HepG2 (cell line): ENCODE measurements around the gene VKORC1. TPM values are rescaled to one million over a fixed set of nuclear protein-coding genes. Genes with fewer than 3 reads are reported as not detected.
A peak's percentile ranks its signal among the peaks of the same experiment; 100 is the strongest.

Experiments used
- HINFP ChIP-seq: sonication (generic); formaldehyde crosslinking; IDR thresholded peaks from 2 replicates; pipeline ENCODE4 v1.4.0; 2020; ENCODE audit warnings: low read depth, mild to moderate bottlenecking, missing genetic modification reagents
- MAFG ChIP-seq: sonication (generic); formaldehyde crosslinking; IDR thresholded peaks from 2 replicates; pipeline ENCODE4 v1.5.1; 2020; ENCODE audit warnings: mild to moderate bottlenecking, missing genetic modification reagents
- NFE2L2 ChIP-seq: fragments of 150-350 bp; IDR thresholded peaks from 2 replicates; pipeline ENCODE4 v1.6.1; 2014; ENCODE audit warnings: low read length
- NFRKB ChIP-seq: fragments of 450-650 bp; IDR thresholded peaks from 2 replicates; pipeline ENCODE4 v1.6.1; 2017
- NR2F1 ChIP-seq, 2 experiments: fragments of 450-650 bp in 1 of 2; formaldehyde crosslinking in 1 of 2; IDR thresholded peaks; 2 replicates each; pipeline versions ENCODE4 v1.5.0 to v1.6.1; 2016 to 2020; ENCODE audit warnings: mild to moderate bottlenecking in 1 of 2, missing compliant biosample characterization in 1 of 2, missing genetic modification reagents in 1 of 2, moderate library complexity in 1 of 2
- POLR2G ChIP-seq: fragments of 200-400 bp; formaldehyde crosslinking; IDR thresholded peaks from 2 replicates; pipeline ENCODE4 v1.6.1; 2018; ENCODE audit warnings: mild to moderate bottlenecking, low read depth, low read length, moderate library complexity
- PRMT3 ChIP-seq: sonication (generic); formaldehyde crosslinking; IDR thresholded peaks from 2 replicates; pipeline ENCODE4 v1.8.1; 2022; ENCODE audit warnings: low read depth, mild to moderate bottlenecking, moderate library complexity, missing genetic modification reagents, borderline replicate concordance
- ZBTB14 ChIP-seq: sonication (generic); formaldehyde crosslinking; IDR thresholded peaks from 2 replicates; pipeline ENCODE4 v1.4.0; 2020; ENCODE audit warnings: missing genetic modification reagents
- ZNF121 ChIP-seq: sonication (generic); formaldehyde crosslinking; IDR thresholded peaks from 2 replicates; pipeline ENCODE4 v1.5.0; 2020; ENCODE audit warnings: mild to moderate bottlenecking, missing genetic modification reagents
- ZNF335 ChIP-seq: sonication (generic); formaldehyde crosslinking; IDR thresholded peaks from 2 replicates; pipeline ENCODE4 v1.4.0; 2020; ENCODE audit warnings: missing genetic modification reagents
- ZNF614 ChIP-seq: IDR thresholded peaks from 2 replicates; pipeline ENCODE4 v1.6.1; 2018; ENCODE audit warnings: missing biosample characterization, missing genetic modification reagents, inconsistent platforms, borderline replicate concordance
- ZNF737 ChIP-seq: sonication (generic); formaldehyde crosslinking; IDR thresholded peaks from 2 replicates; pipeline ENCODE4 v1.5.0; 2020; ENCODE audit warnings: missing genetic modification reagents, mild to moderate bottlenecking, borderline replicate concordance
- polyA plus RNA-seq, 8 experiments: library from polyadenylated mRNA; depleted of rRNA in 3 of 8; stranded (reverse) in 7 of 8; unstranded in 1 of 8; fragments of >200 nt; fragmentation: Illumina TruSeq in 4 of 8; extraction: Trizol in 4 of 8; gene quantifications; 2 replicates each; pipeline versions ENCODE4 v1.2.1 to v1.2.3, GENCODE V29; 2011 to 2016; ENCODE audit warnings: low read depth in 4 of 8, missing spikeins in 1 of 8, mixed read lengths in 1 of 8; ENCODE audit not compliant: insufficient read depth in 1 of 8
- total RNA-seq, 5 experiments: library from RNA; depleted of rRNA; stranded (reverse); fragments of >200 nt; fragmentation: Illumina TruSeq; extraction: Trizol; gene quantifications; 2 replicates each; pipeline ENCODE4 v1.2.3, GENCODE V29; 2016; ENCODE audit warnings: low read depth in 1 of 5
- TF ChIP-seq, protein P1 (sequence below): sonication (generic); formaldehyde crosslinking; conservative IDR thresholded peaks from 2 replicates; pipeline ENCODE4 v1.4.0; 2020; ENCODE audit warnings: missing genetic modification reagents
- TF ChIP-seq, protein P2 (sequence below): sonication (generic); formaldehyde crosslinking; IDR thresholded peaks from 2 replicates; pipeline ENCODE4 v1.5.1; 2020; ENCODE audit warnings: mild to moderate bottlenecking, missing genetic modification reagents, borderline replicate concordance

The VKORC1 gene
- total and polyA plus RNA-seq, 2 of the 13 experiments (the other 11 are each of a cell fraction or from before 2014, with no cell fraction given): 141 to 615 TPM

- TF ChIP-seq HINFP (CRISPR knock-in tag) (0 out of 2 replicates have a peak, but pooled peaks have one; percentile 47), POLR2G (peak; percentile 85), ZNF335 (peak; percentile 95), NFRKB (no peak), NR2F1 (CRISPR knock-in tag; IDR thresholded peaks at IDR 0.05) (no peak), MAFG (CRISPR knock-in tag) (no peak), PRMT3 (no peak; the same call in 1 of the 2 replicates), ZNF614 (CRISPR knock-in tag) (peak; percentile 57; the same call in 1 of the 2 replicates), ZNF737 (CRISPR knock-in tag) (0 out of 2 replicates have a peak, but pooled peaks have one; percentile 33), ZBTB14 (peak; percentile 79), ZNF121 (CRISPR knock-in tag) (peak; percentile 56; the same call in 1 of the 2 replicates), NFE2L2 (no peak)
- TF ChIP-seq, protein P1, sequence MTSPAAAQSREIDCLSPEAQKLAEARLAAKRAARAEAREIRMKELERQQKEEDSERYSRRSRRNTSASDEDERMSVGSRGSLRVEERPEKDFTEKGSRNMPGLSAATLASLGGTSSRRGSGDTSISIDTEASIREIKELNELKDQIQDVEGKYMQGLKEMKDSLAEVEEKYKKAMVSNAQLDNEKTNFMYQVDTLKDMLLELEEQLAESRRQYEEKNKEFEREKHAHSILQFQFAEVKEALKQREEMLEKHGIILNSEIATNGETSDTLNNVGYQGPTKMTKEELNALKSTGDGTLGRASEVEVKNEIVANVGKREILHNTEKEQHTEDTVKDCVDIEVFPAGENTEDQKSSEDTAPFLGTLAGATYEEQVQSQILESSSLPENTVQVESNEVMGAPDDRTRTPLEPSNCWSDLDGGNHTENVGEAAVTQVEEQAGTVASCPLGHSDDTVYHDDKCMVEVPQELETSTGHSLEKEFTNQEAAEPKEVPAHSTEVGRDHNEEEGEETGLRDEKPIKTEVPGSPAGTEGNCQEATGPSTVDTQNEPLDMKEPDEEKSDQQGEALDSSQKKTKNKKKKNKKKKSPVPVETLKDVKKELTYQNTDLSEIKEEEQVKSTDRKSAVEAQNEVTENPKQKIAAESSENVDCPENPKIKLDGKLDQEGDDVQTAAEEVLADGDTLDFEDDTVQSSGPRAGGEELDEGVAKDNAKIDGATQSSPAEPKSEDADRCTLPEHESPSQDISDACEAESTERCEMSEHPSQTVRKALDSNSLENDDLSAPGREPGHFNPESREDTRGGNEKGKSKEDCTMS (CRISPR knock-in tag): no peak
- TF ChIP-seq, protein P2, sequence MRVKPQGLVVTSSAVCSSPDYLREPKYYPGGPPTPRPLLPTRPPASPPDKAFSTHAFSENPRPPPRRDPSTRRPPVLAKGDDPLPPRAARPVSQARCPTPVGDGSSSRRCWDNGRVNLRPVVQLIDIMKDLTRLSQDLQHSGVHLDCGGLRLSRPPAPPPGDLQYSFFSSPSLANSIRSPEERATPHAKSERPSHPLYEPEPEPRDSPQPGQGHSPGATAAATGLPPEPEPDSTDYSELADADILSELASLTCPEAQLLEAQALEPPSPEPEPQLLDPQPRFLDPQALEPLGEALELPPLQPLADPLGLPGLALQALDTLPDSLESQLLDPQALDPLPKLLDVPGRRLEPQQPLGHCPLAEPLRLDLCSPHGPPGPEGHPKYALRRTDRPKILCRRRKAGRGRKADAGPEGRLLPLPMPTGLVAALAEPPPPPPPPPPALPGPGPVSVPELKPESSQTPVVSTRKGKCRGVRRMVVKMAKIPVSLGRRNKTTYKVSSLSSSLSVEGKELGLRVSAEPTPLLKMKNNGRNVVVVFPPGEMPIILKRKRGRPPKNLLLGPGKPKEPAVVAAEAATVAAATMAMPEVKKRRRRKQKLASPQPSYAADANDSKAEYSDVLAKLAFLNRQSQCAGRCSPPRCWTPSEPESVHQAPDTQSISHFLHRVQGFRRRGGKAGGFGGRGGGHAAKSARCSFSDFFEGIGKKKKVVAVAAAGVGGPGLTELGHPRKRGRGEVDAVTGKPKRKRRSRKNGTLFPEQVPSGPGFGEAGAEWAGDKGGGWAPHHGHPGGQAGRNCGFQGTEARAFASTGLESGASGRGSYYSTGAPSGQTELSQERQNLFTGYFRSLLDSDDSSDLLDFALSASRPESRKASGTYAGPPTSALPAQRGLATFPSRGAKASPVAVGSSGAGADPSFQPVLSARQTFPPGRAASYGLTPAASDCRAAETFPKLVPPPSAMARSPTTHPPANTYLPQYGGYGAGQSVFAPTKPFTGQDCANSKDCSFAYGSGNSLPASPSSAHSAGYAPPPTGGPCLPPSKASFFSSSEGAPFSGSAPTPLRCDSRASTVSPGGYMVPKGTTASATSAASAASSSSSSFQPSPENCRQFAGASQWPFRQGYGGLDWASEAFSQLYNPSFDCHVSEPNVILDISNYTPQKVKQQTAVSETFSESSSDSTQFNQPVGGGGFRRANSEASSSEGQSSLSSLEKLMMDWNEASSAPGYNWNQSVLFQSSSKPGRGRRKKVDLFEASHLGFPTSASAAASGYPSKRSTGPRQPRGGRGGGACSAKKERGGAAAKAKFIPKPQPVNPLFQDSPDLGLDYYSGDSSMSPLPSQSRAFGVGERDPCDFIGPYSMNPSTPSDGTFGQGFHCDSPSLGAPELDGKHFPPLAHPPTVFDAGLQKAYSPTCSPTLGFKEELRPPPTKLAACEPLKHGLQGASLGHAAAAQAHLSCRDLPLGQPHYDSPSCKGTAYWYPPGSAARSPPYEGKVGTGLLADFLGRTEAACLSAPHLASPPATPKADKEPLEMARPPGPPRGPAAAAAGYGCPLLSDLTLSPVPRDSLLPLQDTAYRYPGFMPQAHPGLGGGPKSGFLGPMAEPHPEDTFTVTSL (CRISPR knock-in tag): 0 out of 2 replicates have a peak, but pooled peaks have one; percentile 33
These were observed at the start of gene VKORC1 (continued) for GRCh38 chr16:31094424-31095120.
